BLaER1 treated with 17β-estradiol and CSF1 and Interleukin-3, amounts not matched to agents 10 nM and 100 nM (cell line): ENCODE results near the gene KDM1A.
A peak's percentile ranks its signal among the peaks of the same experiment; 100 is the strongest.

Source experiments
- H3K27ac ChIP-seq, 11 experiments: shearing (Covaris generic); formaldehyde crosslinking; 2 replicates each; pipeline ENCODE4 v1.8.1; 2022
- H3K27me3 ChIP-seq, 11 experiments: shearing (Covaris generic); formaldehyde crosslinking; 2 replicates each; pipeline ENCODE4 v1.8.1; 2022
- H3K36me3 ChIP-seq, 11 experiments: shearing (Covaris generic); formaldehyde crosslinking; 2 replicates each; pipeline ENCODE4 v1.8.1; 2022
- H3K4me1 ChIP-seq, 10 experiments: shearing (Covaris generic); formaldehyde crosslinking; 2 replicates each; pipeline ENCODE4 v1.8.1; 2022
- H3K4me2 ChIP-seq, 11 experiments: shearing (Covaris generic); formaldehyde crosslinking; 2 replicates each; pipeline ENCODE4 v1.8.1; 2022
- H3K4me3 ChIP-seq, 10 experiments: shearing (Covaris generic); formaldehyde crosslinking; 2 replicates each; pipeline ENCODE4 v1.8.1; 2022
- H3K9ac ChIP-seq, 11 experiments: shearing (Covaris generic); formaldehyde crosslinking; 2 replicates each; pipeline ENCODE4 v1.8.1; 2022
- H3K9me3 ChIP-seq, 11 experiments: shearing (Covaris generic); formaldehyde crosslinking; replicated peaks in 1 of 11; 2 replicates each; pipeline ENCODE4 v1.8.1; 2022
- H4K20me1 ChIP-seq, 11 experiments: shearing (Covaris generic); formaldehyde crosslinking; 2 replicates each; pipeline ENCODE4 v1.8.1; 2022
- Cebpa-rat ChIP-seq, 11 experiments: shearing (Covaris generic); IDR thresholded peaks; 2 replicates each; pipeline ENCODE4 v1.8.1; 2022

The KDM1A gene

GRCh38 chr1:23090056-23090455 lies 70.8 kb downstream of the KDM1A start:
- Histone ChIP-seq H3K27ac (no peak overlapping the region), H3K27me3 (no peaks in the 10 kb centered on the region), H3K9me3 (no peaks in the 10 kb centered on the region), H3K36me3 (peaks cover 96 to 100% (median 100%) of the 10 kb centered on the region in 11 experiments), H3K4me2 (no peak overlapping the region), H3K4me1 (0 out of 20 replicates have a peak, but pooled peaks cover 0 to 6% (median 0%) of the 10 kb centered on the region in 10 experiments), H4K20me1 (peaks cover 21 to 100% (median 98%) of the 10 kb centered on the region in 11 experiments; a peak in 21 of 22 replicates), H3K9ac (no peak overlapping the region), H3K4me3 (no peak overlapping the region)
- TF ChIP-seq Cebpa-rat (IDR thresholded peaks at IDR 0.05), result no peak

GRCh38 chr1:23091545-23091944 lies 72.3 kb downstream of the KDM1A start:
- no peak overlapping the region for H3K4me2 ChIP-seq
- H3K9ac ChIP-seq, result no peak overlapping the region
- no peaks in the 10 kb centered on the region for H3K27me3 ChIP-seq
- no peaks in the 10 kb centered on the region for H3K4me1 ChIP-seq
- H3K4me3 ChIP-seq, result no peak overlapping the region
- H3K27ac ChIP-seq, result no peak overlapping the region
- H3K9me3 ChIP-seq, result no peaks in the 10 kb centered on the region
- peaks cover 90 to 100% (median 97%) of the 10 kb centered on the region in 11 experiments for H3K36me3 ChIP-seq
- no peak for TF ChIP-seq Cebpa-rat (IDR thresholded peaks at IDR 0.05)
- peaks cover 23 to 100% (median 95%) of the 10 kb centered on the region in 11 experiments; a peak in 21 of 22 replicates for H4K20me1 ChIP-seq

DNA sequence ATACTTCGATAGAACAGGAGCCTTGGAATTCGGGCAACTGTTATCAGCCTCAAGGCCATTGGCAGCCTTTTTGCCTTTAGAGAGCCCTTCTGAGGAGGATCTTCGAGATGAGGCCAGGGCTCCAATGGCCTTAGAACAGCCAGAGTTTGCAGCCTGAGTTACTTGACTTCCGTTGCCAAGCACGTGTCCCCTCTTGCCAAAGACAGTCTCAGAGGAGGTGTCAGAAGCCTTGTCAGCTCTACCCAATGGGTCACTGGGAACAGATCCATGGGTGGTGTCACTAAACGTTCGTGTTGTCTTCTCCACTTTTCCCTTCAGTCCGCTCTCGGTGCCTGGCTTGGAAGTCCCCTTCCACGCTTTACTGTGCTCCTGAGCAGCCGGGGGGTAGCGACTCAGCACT lies 73.2 kb downstream of the KDM1A start:
- H3K36me3 ChIP-seq, result peaks cover 85 to 100% (median 97%) of the 10 kb centered on the region in 11 experiments
- peaks cover 0 to 3% (median 0%) of the 10 kb centered on the region in 10 experiments; a peak in 4 of 20 replicates for H3K4me1 ChIP-seq
- no peak overlapping the region for H3K27ac ChIP-seq
- no peak for TF ChIP-seq Cebpa-rat (IDR thresholded peaks at IDR 0.05)
- H3K4me2 ChIP-seq, result no peak overlapping the region
- no peak overlapping the region for H3K4me3 ChIP-seq
- no peaks in the 10 kb centered on the region for H3K27me3 ChIP-seq
- H3K9me3 ChIP-seq, result no peaks in the 10 kb centered on the region
- H3K9ac ChIP-seq, result no peak overlapping the region
- peaks cover 26 to 100% (median 95%) of the 10 kb centered on the region in 11 experiments; a peak in 21 of 22 replicates for H4K20me1 ChIP-seq

- Histone ChIP-seq H3K27ac (peak overlapping the region in 6 of 11 experiments; percentile 2 to 100 (median 96); a peak in 7 of 22 replicates), H3K27me3 (no peaks in the 10 kb centered on the region), H3K4me1 (peaks cover 36 to 52% (median 45%) of the 10 kb centered on the region in 10 experiments), H3K9ac (peak overlapping the region in 1 of 11 experiments; percentile 54; a peak in 2 of 22 replicates), H4K20me1 (peaks cover 35 to 77% (median 62%) of the 10 kb centered on the region in 11 experiments), H3K36me3 (peaks cover 40 to 71% (median 58%) of the 10 kb centered on the region in 11 experiments), H3K4me2 (no peak overlapping the region), H3K4me3 (no peak overlapping the region), H3K9me3 (no peaks in the 10 kb centered on the region)
- no peak for TF ChIP-seq Cebpa-rat (IDR thresholded peaks at IDR 0.05)
These were observed 78.0 kb downstream of the KDM1A start for GRCh38 chr1:23097316-23097715.

DNA sequence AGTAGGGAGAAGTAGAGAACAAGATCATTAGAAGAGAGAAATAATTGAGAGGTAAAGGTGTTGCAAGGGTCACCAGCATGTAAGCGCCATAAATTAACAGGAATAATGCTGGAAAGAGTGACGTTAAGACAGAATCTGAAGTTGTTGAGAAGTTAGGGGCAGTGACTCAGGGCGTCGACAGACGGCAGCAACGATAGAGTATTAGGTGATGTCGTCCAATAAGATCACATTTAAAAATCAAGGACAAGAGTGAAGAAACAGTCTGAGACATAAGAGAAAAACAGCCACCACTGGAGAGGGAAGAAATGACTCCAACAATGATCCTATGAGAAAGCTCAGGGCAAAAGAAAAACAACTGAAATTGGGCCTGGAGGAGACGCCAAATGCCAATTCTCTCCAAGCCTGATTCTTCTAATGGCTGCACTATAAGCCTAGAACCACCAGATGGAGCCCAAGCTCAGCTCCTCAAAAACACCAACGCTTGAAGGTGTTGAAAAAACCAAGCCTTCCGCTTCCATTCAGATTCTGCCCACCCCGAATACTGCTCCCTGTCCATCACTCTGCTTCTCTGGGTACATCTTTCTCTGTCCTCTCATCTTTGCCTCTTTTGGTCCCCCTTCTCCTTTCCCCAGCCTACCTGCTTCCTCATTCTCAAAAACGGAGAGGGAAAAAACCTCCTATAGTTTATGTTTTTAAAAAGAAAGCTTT lies 79.3 kb downstream of the KDM1A start:
- peak overlapping the region in 10 of 11 experiments; percentile 54 to 88 (median 82); a peak in 18 of 22 replicates for H3K9ac ChIP-seq
- H3K27ac ChIP-seq, result peak overlapping the region; percentile 37 to 100 (median 96); a peak in 20 of 22 replicates
- no peak for TF ChIP-seq Cebpa-rat (IDR thresholded peaks at IDR 0.05)

DNA sequence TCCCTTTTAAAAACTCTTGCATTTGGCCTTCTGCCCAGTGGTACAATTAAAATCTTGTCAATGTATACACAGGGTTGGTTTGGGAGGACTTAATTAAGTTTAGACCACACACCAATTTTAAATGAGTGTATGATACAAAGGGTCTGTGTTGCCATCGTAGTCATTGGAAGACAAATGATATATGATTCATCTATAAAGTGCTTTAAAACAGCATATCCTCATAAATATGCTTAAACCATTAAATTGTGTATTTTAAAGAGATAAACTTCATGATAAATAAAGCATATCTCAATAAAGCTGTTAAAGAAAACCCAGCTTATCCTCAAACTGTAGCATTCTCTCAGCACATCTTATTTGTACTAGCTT lies 79.9 kb downstream of the KDM1A start:
- Histone ChIP-seq H3K27me3 (no peaks in the 10 kb centered on the region), H4K20me1 (peaks cover 31 to 88% (median 44%) of the 10 kb centered on the region in 11 experiments; a peak in 19 of 22 replicates), H3K4me2 (peak overlapping the region; percentile 75 to 98 (median 88)), H3K9me3 (no peaks in the 10 kb centered on the region), H3K4me3 (no peak overlapping the region), H3K27ac (peak overlapping the region; percentile 37 to 100 (median 96); a peak in 21 of 22 replicates), H3K4me1 (peaks cover 49 to 69% (median 61%) of the 10 kb centered on the region in 10 experiments), H3K9ac (peak overlapping the region in 10 of 11 experiments; percentile 63 to 88 (median 82); a peak in 19 of 22 replicates), H3K36me3 (peaks cover 25 to 56% (median 42%) of the 10 kb centered on the region in 11 experiments)
- TF ChIP-seq Cebpa-rat (IDR thresholded peaks at IDR 0.05), result no peak

More for the DNA sequence above, 79.3 kb downstream of the KDM1A start:
- H3K4me2 ChIP-seq, result peak overlapping the region; percentile 75 to 98 (median 88)
- H3K4me1 ChIP-seq, result peaks cover 49 to 65% (median 58%) of the 10 kb centered on the region in 10 experiments
- H4K20me1 ChIP-seq, result peaks cover 31 to 88% (median 50%) of the 10 kb centered on the region in 11 experiments; a peak in 19 of 22 replicates
- H3K36me3 ChIP-seq, result peaks cover 27 to 58% (median 45%) of the 10 kb centered on the region in 11 experiments
- no peak overlapping the region for H3K4me3 ChIP-seq
- no peaks in the 10 kb centered on the region for H3K9me3 ChIP-seq
- H3K27me3 ChIP-seq, result no peaks in the 10 kb centered on the region

DNA sequence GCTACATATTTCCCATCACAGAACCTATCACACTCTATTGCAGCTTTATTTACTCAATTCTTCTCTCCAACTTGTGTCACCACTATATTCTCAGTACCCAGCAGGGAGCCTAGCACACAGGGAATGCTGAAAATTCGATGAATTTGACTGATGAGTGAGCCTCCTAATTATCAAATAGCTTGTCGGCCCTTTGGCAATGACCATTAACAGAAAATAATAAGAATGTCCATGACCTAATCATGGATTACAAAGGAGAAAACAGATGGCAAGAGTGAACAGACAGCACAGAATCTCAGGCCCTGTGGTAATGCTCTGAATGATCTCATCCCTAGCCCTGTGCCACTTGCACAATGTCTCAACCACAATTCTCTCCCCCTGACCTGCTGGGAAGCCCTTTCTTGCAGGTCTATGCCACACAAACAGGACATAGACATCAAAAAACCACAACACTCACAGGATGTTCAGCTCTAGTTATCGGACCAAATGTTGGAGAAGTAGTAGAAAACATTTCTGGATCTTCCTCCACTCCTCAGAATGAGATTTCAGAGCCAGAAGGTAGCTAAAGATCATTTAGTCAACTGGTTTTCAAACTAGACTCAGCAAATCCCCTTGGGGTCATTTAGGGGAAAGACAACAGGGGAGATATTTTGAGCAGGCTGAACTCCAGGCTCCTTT lies 80.9 kb downstream of the KDM1A start:
- peak overlapping the region; percentile 53 to 88 (median 82); a peak in 21 of 22 replicates for H3K9ac ChIP-seq
- peaks cover 24 to 89% (median 34%) of the 10 kb centered on the region in 11 experiments; a peak in 19 of 22 replicates for H4K20me1 ChIP-seq
- no peaks in the 10 kb centered on the region for H3K27me3 ChIP-seq
- TF ChIP-seq Cebpa-rat (IDR thresholded peaks at IDR 0.05), result peak in 10 of 11 experiments; percentile 77 to 100 (median 99); a peak in 19 of 22 replicates
- peaks cover 49 to 79% (median 72%) of the 10 kb centered on the region in 10 experiments for H3K4me1 ChIP-seq
- peak overlapping the region in 6 of 10 experiments; percentile 15 to 59 (median 38); a peak in 9 of 20 replicates for H3K4me3 ChIP-seq
- H3K36me3 ChIP-seq, result peaks cover 24 to 56% (median 43%) of the 10 kb centered on the region in 11 experiments
- peak overlapping the region; percentile 75 to 98 (median 88) for H3K4me2 ChIP-seq
- H3K27ac ChIP-seq, result peak overlapping the region; percentile 37 to 100 (median 96); a peak in 21 of 22 replicates
- no peaks in the 10 kb centered on the region for H3K9me3 ChIP-seq

GRCh38 chr1:23101101-23101827 lies 82.0 kb downstream of the KDM1A start:
- Histone ChIP-seq H3K9ac (peak overlapping the region; percentile 45 to 88 (median 82); a peak in 21 of 22 replicates), H3K4me2 (peak overlapping the region; percentile 75 to 98 (median 88))
- TF ChIP-seq Cebpa-rat (IDR thresholded peaks at IDR 0.05), result no peak

More at GRCh38 chr1:23101101-23101827, 82.0 kb downstream of the KDM1A start:
- Histone ChIP-seq H3K4me1 (peaks cover 49 to 90% (median 72%) of the 10 kb centered on the region in 10 experiments), H3K27me3 (no peaks in the 10 kb centered on the region), H3K9me3 (no peaks in the 10 kb centered on the region), H4K20me1 (peaks cover 21 to 79% (median 27%) of the 10 kb centered on the region in 11 experiments; a peak in 19 of 22 replicates), H3K27ac (peak overlapping the region; percentile 43 to 100 (median 96); a peak in 21 of 22 replicates), H3K36me3 (peaks cover 30 to 56% (median 47%) of the 10 kb centered on the region in 11 experiments), H3K4me3 (peak overlapping the region in 7 of 10 experiments; percentile 6 to 59 (median 38); a peak in 11 of 20 replicates)
